ENCODE measurements around the gene SELENOK.
"Not testable (repeated sequence)": the region's sequence is repeated elsewhere in the genome, so short reads cannot be mapped to it uniquely, and the experiment has no call there.

SELENOK gene

GRCh38 chr3:53891497-53892285 lies at the start of gene SELENOK:
Gene SELENOK (minus strand): TSS chr3:53891859.
- DNase-seq = peak; percentile 92

DNA sequence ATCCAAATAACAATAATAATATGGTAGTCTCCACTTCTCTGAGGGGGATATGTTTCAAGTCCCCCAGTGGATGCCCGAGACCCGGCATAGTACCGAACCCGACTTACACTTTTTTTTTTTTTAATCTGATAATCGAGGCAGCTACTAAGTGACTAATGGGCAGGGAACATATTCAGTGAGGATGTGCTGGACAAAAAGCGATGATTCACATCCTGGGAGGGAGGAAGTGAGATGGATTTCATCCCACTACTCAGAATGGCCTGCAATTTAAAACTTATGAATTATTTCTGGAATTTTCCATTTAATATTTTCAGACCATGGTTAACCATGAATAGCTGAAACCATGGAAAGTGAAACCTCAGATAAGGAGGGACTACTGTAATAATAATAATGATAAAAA lies 49.5 kb upstream of the SELENOK start:
- no peak for DNase-seq

DNA sequence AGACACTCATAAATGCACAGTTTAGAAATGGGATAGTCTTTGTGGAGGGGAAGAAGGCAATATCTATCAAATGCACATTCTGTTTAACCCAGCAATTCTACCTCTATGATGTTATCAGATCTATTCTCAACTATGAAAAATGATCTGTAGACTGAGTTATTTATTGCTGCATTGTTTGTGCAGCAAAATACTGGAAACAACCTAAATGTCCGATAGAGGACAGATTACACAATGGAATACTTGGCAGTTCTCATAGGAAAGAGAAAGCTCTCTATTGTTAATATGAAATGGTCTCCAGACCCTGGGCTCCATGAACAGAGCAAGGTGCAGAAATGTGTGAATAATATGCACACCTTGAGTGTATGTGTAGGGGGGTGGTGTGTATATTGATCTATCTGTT lies 49.0 kb upstream of the SELENOK start:
- DNase-seq = no peak

- DNase-seq = no peak
Observed at GRCh38 chr3:53939813-53940212, 48.2 kb upstream of the SELENOK start.

DNA sequence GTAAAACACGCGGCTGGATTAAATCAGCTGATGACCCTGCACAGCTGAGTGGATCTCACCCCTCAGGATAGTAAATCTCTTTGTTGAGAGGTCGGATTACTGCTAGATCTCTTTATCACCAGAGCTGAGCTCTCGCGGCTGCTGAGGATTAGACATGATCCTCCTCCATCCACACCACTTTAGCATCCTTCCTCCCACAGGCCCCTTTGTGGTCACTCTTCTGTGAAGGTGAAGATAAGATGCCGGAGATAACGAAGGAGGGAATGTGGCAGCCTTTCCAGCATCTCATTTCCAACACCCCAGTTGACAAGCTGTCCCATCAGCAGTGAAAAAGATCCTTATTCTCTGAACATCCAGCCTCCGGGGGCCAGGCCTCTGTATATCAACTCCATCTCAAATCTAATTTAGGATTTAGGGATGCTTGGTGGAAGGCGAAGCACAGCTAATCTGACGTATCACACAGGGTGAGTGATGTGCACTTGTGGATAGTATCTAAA lies 47.5 kb upstream of the SELENOK start:
- no peak for DNase-seq

DNA sequence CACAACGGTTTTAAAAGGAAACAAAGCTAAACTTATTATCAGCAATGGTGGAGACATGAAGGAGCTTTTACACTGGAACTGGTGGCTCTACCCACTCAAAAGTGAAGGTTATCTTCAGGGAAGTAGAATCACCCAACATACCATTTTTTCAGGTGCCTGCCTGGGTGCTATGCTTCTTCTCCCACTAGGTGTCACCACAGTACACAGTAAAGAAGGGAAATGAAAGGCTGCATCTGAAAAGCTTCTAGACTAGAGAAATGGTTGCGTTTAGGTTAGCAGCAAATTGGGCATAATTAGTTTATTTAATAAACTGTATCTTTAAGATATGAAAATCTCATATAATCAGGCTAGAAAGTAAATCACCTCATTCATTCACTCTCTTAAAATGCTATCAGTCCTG lies 47.0 kb upstream of the SELENOK start:
- peak; percentile 47 for DNase-seq

DNA sequence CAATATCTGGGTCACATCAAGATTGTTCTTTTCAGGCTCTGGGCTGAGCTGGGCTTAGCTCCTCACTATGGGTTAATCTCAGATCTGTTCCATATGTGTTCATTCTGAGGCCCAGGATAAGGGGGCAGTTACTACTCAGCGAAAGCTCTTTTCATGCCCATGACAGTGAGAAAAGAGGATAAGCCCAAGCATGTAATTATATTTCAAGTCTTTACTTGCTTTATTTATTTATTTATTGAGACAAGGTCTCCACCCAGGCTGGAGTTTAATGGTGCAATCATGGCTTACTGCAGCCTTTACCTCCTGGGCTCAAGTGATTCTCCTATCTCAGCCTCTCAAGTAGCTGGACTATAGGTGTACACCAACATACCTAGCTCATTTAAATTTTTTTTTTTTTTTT lies 44.7 kb upstream of the SELENOK start:
- no peak for DNase-seq

DNA sequence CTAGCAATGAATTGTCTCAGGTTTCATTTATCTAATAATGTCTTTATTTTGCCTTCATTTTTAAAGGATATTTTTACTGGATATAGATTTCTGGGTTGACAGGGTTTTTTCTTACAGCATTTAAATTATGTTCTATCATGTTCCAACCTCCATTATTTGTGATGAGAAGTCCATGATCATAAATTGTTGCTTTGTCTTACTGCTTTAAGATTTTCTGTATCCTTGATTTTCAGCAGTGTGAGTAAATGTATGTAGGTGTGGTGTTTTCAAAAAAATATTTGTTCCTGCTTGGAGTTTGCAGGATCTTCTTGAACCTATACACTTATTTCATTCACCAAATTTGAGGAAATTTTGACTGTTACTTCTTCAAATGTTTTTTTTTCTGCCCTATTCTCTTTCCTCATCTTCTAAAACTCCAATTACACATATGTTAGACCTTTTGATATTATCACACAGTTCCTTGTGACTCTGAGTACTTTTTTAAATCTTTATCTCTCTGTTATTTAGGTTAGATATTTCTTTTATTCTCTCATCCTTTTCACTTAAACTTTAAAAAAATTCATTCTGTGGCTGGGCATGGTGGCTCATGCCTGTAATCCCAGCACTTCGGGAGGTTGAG lies 43.7 kb upstream of the SELENOK start:
- DNase-seq = no peak

DNA sequence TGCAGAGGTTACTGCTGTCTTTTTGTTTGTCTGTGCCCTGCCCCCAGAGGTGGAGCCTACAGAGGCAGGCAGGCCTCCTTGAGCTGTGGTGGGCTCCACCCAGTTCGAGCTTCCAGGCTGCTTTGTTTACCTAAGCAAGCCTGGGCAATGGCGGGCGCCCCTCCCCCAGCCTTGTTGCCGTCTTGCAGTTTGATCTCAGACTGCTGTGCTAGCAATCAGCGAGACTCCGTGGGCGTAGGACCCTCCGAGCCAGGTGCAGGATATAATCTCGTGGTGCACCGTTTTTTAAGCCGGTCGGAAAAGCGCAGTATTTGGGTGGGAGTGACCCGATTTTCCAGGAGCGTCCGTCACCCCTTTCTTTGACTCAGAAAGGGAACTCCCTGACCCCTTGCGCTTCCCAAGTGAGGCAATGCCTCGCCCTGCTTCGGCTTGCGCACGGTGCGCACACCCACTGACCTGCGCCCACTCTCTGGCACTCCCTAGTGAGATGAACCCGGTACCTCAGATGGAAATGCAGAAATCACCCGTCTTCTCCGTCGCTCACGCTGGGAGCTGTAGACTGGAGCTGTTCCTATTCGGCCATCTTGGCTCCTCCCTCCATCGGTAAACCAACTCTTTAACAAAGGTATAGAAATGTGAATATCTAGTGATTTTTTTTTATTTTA lies 35.7 kb upstream of the SELENOK start:
- not testable (repeated sequence) for DNase-seq

DNA sequence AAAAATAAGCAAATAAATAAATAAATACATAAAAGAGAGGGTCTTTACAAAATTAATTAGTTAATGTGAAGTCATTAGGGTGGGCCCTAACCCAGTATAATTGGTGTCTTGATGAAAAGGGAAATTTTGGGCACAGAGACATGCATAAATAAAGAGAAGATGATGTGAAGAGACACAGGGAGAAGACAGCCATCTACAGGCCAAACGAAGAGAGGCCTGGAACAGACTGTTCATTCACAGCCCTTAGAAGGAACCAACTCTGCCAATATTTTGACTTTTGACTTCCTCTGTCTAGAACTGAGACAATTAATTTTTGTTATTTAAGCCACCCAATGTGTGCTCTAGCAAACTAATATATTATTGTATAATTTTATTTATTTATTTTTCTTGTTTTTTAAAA lies 29.6 kb upstream of the SELENOK start:
- DNase-seq = no peak

- DNase-seq = no peak
Observed at GRCh38 chr3:53919741-53920140, 28.1 kb upstream of the SELENOK start.

GRCh38 chr3:53913401-53913800 lies 21.7 kb upstream of the SELENOK start:
- no peak for DNase-seq

- no peak for DNase-seq
Observed at GRCh38 chr3:53902711-53903110, 11.1 kb upstream of the SELENOK start.

DNA sequence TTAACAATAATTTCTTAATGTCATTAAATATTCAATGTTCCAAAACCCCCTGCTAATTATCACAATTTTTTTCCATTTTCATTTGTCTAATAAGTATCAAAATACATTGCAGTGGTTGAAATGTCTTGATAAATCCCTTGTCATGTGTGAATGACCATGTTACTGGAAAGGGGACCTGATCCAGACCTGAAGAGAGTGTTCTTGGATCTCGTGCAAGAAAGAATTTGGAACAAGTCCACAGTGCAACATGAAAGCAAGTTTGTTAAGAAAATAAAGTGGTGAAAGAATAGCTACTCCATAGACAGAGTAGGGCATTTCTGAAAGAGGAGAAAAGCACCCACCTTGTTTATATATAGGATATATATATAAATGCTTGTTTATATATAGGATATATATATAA lies 10.4 kb upstream of the SELENOK start:
- no peak for DNase-seq

- no peak for DNase-seq
Observed at GRCh38 chr3:53900666-53901331, 9.1 kb upstream of the SELENOK start.

- no peak for DNase-seq
Observed at GRCh38 chr3:53899750-53900149, 8.1 kb upstream of the SELENOK start.

DNA sequence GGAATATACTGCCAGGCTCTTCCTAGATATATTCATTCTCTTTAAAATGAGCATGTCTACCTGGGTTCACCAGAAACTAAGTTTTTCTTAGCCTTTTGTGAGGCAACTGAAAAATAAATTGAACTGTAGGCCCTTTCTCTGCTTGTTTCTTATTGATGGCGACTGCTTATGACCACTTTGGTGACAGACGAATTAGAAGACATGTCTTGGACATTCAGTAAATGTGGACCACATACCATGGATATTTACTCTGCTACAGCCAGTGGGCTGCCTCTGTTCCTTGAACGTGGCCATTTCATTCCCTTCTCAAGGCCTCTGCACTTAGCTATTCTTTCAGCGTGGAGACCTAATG lies 603 bp upstream of the SELENOK start:
- DNase-seq = no peak

- DNase-seq = peak; percentile 1
Observed at GRCh38 chr3:53890726-53891475, 758 bp downstream of the SELENOK start.

- DNase-seq = no peak
Observed at GRCh38 chr3:53888232-53888631, 3.4 kb downstream of the SELENOK start.

- no peak for DNase-seq
Observed at GRCh38 chr3:53887446-53887845, 4.2 kb downstream of the SELENOK start.

- DNase-seq = no peak
Observed at GRCh38 chr3:53885239-53885638, 6.4 kb downstream of the SELENOK start.

DNA sequence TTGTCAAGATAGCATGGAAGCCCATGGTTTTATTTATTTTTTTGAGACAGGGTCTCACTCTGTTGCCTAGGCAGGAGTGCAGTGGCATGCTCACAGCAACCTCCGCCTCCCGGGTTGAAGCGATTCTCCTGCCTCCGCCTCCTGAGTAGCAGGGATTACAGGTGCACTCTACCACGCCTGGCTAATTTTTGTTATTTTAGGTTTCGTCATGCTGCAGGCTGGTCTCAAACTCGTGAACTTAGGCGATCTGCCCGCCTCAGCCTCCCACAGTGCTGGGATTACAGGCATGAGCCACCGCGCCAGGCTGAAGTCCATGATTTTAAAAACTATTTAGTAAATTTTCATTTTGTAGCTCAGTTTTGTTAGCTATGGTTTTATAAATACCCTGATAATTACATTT lies 7.0 kb downstream of the SELENOK start:
- no peak for DNase-seq

GRCh38 chr3:53883008-53883407 lies 8.7 kb downstream of the SELENOK start:
- DNase-seq = no peak

Measured in NCI-H1436 (cell line).